ENCODE measurements around the gene THUMPD2. TPM values are rescaled to one million over a fixed set of nuclear protein-coding genes. Genes with fewer than 3 reads are reported as not detected.

The THUMPD2 gene
- total RNA-seq, 1 donor from 2014 or later = 7.9 TPM

Other genes with a start within 250 kb of the THUMPD2 start
- gene TMEM178A, start 113.3 kb downstream of the THUMPD2 start, total RNA-seq = 1.5 TPM

Data from mesenteric fat pad (tissue), 1 donor.